Thoracic aorta (tissue), 2 donors: ENCODE measurements around the gene MYLIP. TPM values are rescaled to one million over a fixed set of nuclear protein-coding genes. Genes with fewer than 3 reads are reported as not detected.

Experiments used
- ATAC-seq: fragments of 150-250 bp; one replicate; pipeline ENCODE4 v1.8.0; 2017; ENCODE audit warnings: low read depth; ENCODE audit not compliant: insufficient number of reproducible peaks, low FRiP score
- DNase-seq: peaks from one replicate; pipeline ENCODE4 v3.0.0-alpha.2; 2020; ENCODE audit warnings: low spot score
- H3K27ac ChIP-seq, 2 donors: fragments of 200-600 bp; sonication (generic); 1 replicate in 1 of 2; 2 replicates in 1 of 2; pipeline ENCODE4 v1.5.1; 2016; ENCODE audit warnings: mild to moderate bottlenecking in 2 of 2, moderate library complexity in 2 of 2
- H3K27me3 ChIP-seq: fragments of 200-600 bp; sonication (generic); replicated peaks from 2 replicates; pipeline ENCODE4 v1.6.0; 2016; ENCODE audit warnings: mild to moderate bottlenecking; ENCODE audit not compliant: insufficient read depth
- H3K36me3 ChIP-seq: fragments of 200-600 bp; sonication (generic); one replicate; pipeline ENCODE4 v1.5.1; 2016
- H3K4me1 ChIP-seq, 2 donors: fragments of 200-600 bp; sonication (generic); 1 replicate in 1 of 2; 2 replicates in 1 of 2; pipeline versions ENCODE4 v1.5.1 to v1.6.0; 2016; ENCODE audit warnings: low read depth in 2 of 2, mild to moderate bottlenecking in 1 of 2; ENCODE audit not compliant: control insufficient read depth in 1 of 2
- H3K4me3 ChIP-seq: fragments of 200-600 bp; sonication (generic); 2 replicates; pipeline ENCODE4 v1.5.1; 2016; ENCODE audit warnings: mild to moderate bottlenecking
- H3K9me3 ChIP-seq: fragments of 200-600 bp; sonication (generic); 2 replicates; pipeline ENCODE4 v1.5.1; 2016
- total RNA-seq, 2 donors: library from RNA; depleted of rRNA; stranded (reverse); fragments of >200 nt; gene quantifications; one replicate each; pipeline versions ENCODE4 v1.1.0 to v1.2.3, GENCODE V29; 2016
- TF ChIP-seq, protein P1 (sequence below): fragments of 200-600 bp; sonication (generic); IDR thresholded peaks from one replicate; pipeline ENCODE4 v1.5.1; 2019; ENCODE audit warnings: antibody characterized with exemption

MYLIP gene
- 10 to 100 TPM; 90.4 to 97.2 TPM for total RNA-seq

- peak; percentile 87 for ATAC-seq
These were observed at the start of gene MYLIP for GRCh38 chr6:16128759-16129622. Gene MYLIP (plus strand): TSS chr6:16129086. CDS start chr6:16129323, 237 bp downstream.

GRCh38 chr6:16079354-16079753 is 49.5 kb upstream of the MYLIP start:
- Histone ChIP-seq H3K27me3 (no peaks in the 10 kb centered on the region), H3K4me3 (no peak overlapping the region), H3K36me3 (no peaks in the 10 kb centered on the region), H3K27ac (no peak overlapping the region), H3K4me1 (no peaks in the 10 kb centered on the region), H3K9me3 (no peaks in the 10 kb centered on the region)
- TF ChIP-seq, protein P1, sequence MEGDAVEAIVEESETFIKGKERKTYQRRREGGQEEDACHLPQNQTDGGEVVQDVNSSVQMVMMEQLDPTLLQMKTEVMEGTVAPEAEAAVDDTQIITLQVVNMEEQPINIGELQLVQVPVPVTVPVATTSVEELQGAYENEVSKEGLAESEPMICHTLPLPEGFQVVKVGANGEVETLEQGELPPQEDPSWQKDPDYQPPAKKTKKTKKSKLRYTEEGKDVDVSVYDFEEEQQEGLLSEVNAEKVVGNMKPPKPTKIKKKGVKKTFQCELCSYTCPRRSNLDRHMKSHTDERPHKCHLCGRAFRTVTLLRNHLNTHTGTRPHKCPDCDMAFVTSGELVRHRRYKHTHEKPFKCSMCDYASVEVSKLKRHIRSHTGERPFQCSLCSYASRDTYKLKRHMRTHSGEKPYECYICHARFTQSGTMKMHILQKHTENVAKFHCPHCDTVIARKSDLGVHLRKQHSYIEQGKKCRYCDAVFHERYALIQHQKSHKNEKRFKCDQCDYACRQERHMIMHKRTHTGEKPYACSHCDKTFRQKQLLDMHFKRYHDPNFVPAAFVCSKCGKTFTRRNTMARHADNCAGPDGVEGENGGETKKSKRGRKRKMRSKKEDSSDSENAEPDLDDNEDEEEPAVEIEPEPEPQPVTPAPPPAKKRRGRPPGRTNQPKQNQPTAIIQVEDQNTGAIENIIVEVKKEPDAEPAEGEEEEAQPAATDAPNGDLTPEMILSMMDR, result no peak
- DNase-seq (no peak), ATAC-seq (no peak)

More at GRCh38 chr6:16128759-16129622, at the start of gene MYLIP:
- H3K36me3 ChIP-seq, result no peaks in the 10 kb centered on the region
- H3K4me3 ChIP-seq, result peak within 1 kb of the TSS; percentile 99
- no peaks in the 10 kb centered on the region for H3K27me3 ChIP-seq
- peak; percentile 88 for DNase-seq
- no peaks in the 10 kb centered on the region for H3K9me3 ChIP-seq
- TF ChIP-seq, protein P1, result peak; percentile 65
- H3K27ac ChIP-seq, result peak within 1 kb of the TSS; percentile 94
- H3K4me1 ChIP-seq, result peaks cover 25 to 28% of the 10 kb centered on the region in 2 donors

GRCh38 chr6:16080204-16080603 is 48.7 kb upstream of the MYLIP start:
- no peak for ATAC-seq
- H3K36me3 ChIP-seq, result no peaks in the 10 kb centered on the region
- no peaks in the 10 kb centered on the region for H3K27me3 ChIP-seq
- DNase-seq, result no peak
- no peaks in the 10 kb centered on the region for H3K4me1 ChIP-seq
- TF ChIP-seq, protein P1, result no peak
- H3K4me3 ChIP-seq, result no peak overlapping the region
- no peak overlapping the region for H3K27ac ChIP-seq
- H3K9me3 ChIP-seq, result no peaks in the 10 kb centered on the region

DNA sequence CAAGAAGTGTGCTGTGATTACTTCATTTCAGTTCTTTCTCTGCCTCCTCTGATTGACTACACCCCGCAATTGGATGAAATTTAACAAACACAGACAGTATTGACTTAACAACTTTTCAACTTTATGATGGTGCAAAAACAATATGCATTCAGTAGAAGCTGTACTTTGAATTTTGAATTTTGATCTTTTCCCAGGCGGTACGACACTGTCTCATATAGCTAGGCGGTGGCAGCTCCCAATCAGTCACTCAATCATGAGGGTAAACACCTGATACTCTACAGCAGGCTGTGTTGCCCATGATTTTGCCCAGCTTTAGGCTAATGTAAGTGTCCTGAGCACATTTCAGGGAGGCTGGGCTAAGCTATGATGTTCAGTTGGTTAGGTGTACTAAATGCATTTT is 47.6 kb upstream of the MYLIP start:
- ATAC-seq (no peak), DNase-seq (no peak)
- Histone ChIP-seq H3K27ac (no peak overlapping the region), H3K27me3 (no peaks in the 10 kb centered on the region), H3K4me1 (no peaks in the 10 kb centered on the region), H3K4me3 (no peak overlapping the region), H3K9me3 (no peaks in the 10 kb centered on the region), H3K36me3 (no peaks in the 10 kb centered on the region)
- TF ChIP-seq, protein P1, result no peak

DNA sequence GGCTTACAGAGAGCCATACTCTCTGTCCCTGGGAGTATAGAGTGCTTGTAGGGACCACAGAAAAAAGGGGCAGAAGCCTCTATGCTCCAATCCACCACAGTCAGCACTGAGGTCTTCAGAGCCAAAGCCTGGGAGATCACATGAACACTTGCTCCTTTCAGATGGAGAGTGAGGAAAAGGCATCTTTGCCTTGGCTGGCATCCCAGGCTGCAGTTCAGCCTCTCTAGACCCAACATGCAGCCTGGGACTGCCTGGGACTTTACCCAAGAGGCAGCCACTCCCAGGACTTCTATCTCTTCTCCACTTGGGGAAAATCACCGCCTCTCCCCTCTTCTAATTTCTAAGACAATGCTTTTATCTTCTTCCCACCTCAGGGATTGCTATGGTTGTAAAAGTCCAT is 46.5 kb upstream of the MYLIP start:
- Histone ChIP-seq H3K4me3 (no peak overlapping the region), H3K36me3 (no peaks in the 10 kb centered on the region), H3K9me3 (no peaks in the 10 kb centered on the region), H3K4me1 (no peaks in the 10 kb centered on the region), H3K27me3 (no peaks in the 10 kb centered on the region), H3K27ac (no peak overlapping the region)
- TF ChIP-seq, protein P1, result no peak
- ATAC-seq (no peak), DNase-seq (no peak)
